ENCODE results near the gene DPEP2.

DNA sequence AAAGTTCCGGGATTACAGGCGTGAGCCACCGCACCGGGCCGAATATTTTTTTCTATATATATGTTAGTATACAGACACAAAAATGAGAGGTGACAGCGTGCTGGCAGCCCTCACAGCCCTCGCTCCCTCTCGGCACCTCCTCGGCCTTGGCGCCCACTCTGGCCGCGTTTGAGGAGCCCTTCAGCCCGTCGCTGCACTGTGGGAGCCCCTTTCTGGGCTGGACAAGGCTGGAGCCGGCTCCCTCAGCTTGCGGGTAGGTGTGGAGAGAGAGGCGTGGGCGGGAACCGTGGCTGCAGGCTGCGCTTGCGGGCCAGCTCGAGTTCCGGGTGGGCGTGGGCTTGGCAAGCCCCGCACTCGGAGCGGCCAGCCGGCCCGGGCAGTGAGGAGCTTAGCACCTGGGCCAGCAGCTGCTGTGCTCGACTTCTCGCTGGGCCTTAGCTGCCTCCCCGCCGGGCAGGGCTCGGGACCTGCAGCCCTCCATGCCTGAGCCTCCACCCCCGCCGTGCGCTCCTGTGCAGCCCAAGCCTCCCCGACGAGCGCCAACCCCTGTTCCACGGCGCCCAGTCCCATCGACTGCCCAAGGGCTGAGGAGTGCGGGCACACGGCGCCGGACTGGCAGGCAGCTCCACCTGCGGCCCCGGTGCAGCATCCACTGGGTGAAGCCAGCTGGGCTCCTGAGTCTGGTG is 17.1 kb downstream of the DPEP2 start:
- TF ChIP-seq, protein P1, sequence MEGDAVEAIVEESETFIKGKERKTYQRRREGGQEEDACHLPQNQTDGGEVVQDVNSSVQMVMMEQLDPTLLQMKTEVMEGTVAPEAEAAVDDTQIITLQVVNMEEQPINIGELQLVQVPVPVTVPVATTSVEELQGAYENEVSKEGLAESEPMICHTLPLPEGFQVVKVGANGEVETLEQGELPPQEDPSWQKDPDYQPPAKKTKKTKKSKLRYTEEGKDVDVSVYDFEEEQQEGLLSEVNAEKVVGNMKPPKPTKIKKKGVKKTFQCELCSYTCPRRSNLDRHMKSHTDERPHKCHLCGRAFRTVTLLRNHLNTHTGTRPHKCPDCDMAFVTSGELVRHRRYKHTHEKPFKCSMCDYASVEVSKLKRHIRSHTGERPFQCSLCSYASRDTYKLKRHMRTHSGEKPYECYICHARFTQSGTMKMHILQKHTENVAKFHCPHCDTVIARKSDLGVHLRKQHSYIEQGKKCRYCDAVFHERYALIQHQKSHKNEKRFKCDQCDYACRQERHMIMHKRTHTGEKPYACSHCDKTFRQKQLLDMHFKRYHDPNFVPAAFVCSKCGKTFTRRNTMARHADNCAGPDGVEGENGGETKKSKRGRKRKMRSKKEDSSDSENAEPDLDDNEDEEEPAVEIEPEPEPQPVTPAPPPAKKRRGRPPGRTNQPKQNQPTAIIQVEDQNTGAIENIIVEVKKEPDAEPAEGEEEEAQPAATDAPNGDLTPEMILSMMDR (IDR thresholded peaks at IDR 0.05) = no peak
- TF ChIP-seq EZH2 (IDR thresholded peaks at IDR 0.05) = no peak
- TF ChIP-seq EZH2phosphoT487 (IDR thresholded peaks at IDR 0.05) = no peak

All from neural progenitor cell (in vitro differentiated cells).